Measurements from ENCODE around the gene SEMA5B.

The SEMA5B gene

GRCh38 chr3:123028233-123028828 is 768 bp upstream of the SEMA5B start:
- H3K27ac ChIP-seq = no peak overlapping the region
- H3K36me3 ChIP-seq (ENCODE audit: insufficient read depth) = no peaks in the 10 kb centered on the region
- H4K20me1 ChIP-seq (ENCODE audit: insufficient read depth) = no peaks in the 10 kb centered on the region
- H3K4me3 ChIP-seq (IDR thresholded peaks at IDR 0.05; ENCODE audit: insufficient read depth, low read depth, low read length) = peak overlapping the region; percentile 69
- peak overlapping the region; percentile 88 for H2AFZ ChIP-seq (ENCODE audit: low read depth)
- TF ChIP-seq, protein P1, sequence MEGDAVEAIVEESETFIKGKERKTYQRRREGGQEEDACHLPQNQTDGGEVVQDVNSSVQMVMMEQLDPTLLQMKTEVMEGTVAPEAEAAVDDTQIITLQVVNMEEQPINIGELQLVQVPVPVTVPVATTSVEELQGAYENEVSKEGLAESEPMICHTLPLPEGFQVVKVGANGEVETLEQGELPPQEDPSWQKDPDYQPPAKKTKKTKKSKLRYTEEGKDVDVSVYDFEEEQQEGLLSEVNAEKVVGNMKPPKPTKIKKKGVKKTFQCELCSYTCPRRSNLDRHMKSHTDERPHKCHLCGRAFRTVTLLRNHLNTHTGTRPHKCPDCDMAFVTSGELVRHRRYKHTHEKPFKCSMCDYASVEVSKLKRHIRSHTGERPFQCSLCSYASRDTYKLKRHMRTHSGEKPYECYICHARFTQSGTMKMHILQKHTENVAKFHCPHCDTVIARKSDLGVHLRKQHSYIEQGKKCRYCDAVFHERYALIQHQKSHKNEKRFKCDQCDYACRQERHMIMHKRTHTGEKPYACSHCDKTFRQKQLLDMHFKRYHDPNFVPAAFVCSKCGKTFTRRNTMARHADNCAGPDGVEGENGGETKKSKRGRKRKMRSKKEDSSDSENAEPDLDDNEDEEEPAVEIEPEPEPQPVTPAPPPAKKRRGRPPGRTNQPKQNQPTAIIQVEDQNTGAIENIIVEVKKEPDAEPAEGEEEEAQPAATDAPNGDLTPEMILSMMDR (conservative IDR thresholded peaks at IDR 0.05; ENCODE audit: low read depth, low read length) = peak; percentile 70; the same call in 1 of the 2 replicates
- peaks cover 4% of the 10 kb centered on the region for H3K4me1 ChIP-seq (ENCODE audit: low read depth, poor library complexity, severe bottlenecking)
- peak overlapping the region; percentile 89 for H3K4me2 ChIP-seq
- H3K27me3 ChIP-seq (ENCODE audit: insufficient read depth, low read depth) = peaks cover 5% of the 10 kb centered on the region; the same call in 1 of the 2 replicates
- no peaks in the 10 kb centered on the region for H3K79me2 ChIP-seq (ENCODE audit: insufficient read depth, low read depth)
- peak overlapping the region; percentile 26; the same call in 1 of the 2 replicates for H3K9ac ChIP-seq

DNA sequence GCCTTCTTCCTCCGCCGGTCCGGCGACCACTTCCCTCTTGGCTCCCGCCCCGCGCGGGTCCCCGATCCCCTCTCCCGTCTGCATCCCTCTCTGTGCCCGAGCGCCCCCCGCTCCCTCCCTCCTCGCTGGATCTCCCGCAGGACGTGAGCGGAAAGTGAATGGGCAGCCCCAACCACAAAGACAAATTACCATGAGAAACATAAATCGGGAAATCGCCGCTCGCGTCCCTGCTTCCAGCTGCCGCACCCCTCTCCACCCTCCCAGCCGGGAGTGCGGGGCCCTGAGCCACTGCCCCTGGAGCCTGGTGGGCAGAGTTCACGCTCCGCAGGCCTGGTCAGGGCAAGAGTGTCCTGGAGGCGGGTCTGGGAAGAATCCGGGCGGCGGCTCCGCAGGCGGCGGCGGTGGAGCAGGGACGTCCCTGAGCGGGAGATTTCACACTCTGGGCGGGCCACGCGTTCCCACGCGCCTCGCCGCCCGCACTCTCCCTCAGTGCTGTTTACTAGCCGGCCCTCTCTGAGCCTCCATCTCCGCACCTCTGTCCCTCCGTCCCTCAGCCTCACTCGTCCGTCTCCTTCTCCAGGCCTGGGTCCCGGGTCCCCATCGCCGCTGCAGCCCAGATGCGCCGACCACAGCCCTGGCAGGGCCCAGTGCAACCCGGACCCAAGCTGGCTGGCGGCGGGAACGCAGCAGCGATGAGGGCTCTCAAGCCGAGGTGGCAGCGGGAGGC is 835 bp downstream of the SEMA5B start:
- H4K20me1 ChIP-seq (ENCODE audit: insufficient read depth) = no peaks in the 10 kb centered on the region
- peaks cover 4% of the 10 kb centered on the region for H3K4me1 ChIP-seq (ENCODE audit: low read depth, poor library complexity, severe bottlenecking)
- H3K79me2 ChIP-seq (ENCODE audit: insufficient read depth, low read depth) = no peaks in the 10 kb centered on the region
- peak overlapping the region; percentile 88 for H2AFZ ChIP-seq (ENCODE audit: low read depth)
- H3K4me2 ChIP-seq = peak overlapping the region; percentile 89
- H3K36me3 ChIP-seq (ENCODE audit: insufficient read depth) = no peaks in the 10 kb centered on the region
- no peak overlapping the region for H3K27ac ChIP-seq
- peaks cover 5% of the 10 kb centered on the region; the same call in 1 of the 2 replicates for H3K27me3 ChIP-seq (ENCODE audit: insufficient read depth, low read depth)
- H3K4me3 ChIP-seq (IDR thresholded peaks at IDR 0.05; ENCODE audit: insufficient read depth, low read depth, low read length) = no peak overlapping the region
- no peak overlapping the region for H3K9ac ChIP-seq
- TF ChIP-seq, protein P1 (conservative IDR thresholded peaks at IDR 0.05; ENCODE audit: low read depth, low read length) = no peak

- no peaks in the 10 kb centered on the region for H3K36me3 ChIP-seq (ENCODE audit: insufficient read depth)
- TF ChIP-seq, protein P1 (conservative IDR thresholded peaks at IDR 0.05; ENCODE audit: low read depth, low read length) = no peak
- H3K9ac ChIP-seq = no peak overlapping the region
- no peak overlapping the region for H3K4me3 ChIP-seq (IDR thresholded peaks at IDR 0.05; ENCODE audit: insufficient read depth, low read depth, low read length)
- peaks cover 4% of the 10 kb centered on the region for H3K4me1 ChIP-seq (ENCODE audit: low read depth, poor library complexity, severe bottlenecking)
- no peaks in the 10 kb centered on the region for H4K20me1 ChIP-seq (ENCODE audit: insufficient read depth)
- H3K27me3 ChIP-seq (ENCODE audit: insufficient read depth, low read depth) = peaks cover 5% of the 10 kb centered on the region; the same call in 1 of the 2 replicates
- H3K4me2 ChIP-seq = no peak overlapping the region
- no peak overlapping the region for H3K27ac ChIP-seq
- H3K79me2 ChIP-seq (ENCODE audit: insufficient read depth, low read depth) = no peaks in the 10 kb centered on the region
- no peak overlapping the region for H2AFZ ChIP-seq (ENCODE audit: low read depth)
These were observed 1.7 kb downstream of the SEMA5B start for GRCh38 chr3:123025642-123026521.

DNA sequence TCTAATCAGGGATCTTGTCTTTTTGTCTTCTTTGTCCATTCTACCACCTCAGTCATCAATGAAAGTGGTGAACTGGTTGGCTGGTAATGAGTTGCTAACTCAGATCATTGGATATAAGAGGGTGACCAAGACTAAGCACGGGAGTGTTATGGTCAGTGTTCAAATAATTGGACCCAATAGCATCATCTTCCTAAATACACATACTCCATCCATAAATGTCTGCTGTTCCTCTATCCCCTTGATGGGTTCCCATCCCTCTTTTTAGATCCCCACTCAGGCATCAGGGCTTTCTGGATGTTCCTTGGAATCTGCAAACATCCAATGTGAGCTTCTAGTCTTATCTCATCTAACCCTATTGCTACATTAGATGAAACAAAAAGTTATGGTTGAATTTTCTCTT is 3.5 kb downstream of the SEMA5B start:
- no peaks in the 10 kb centered on the region for H4K20me1 ChIP-seq (ENCODE audit: insufficient read depth)
- H3K36me3 ChIP-seq (ENCODE audit: insufficient read depth) = no peaks in the 10 kb centered on the region
- H3K4me3 ChIP-seq (IDR thresholded peaks at IDR 0.05; ENCODE audit: insufficient read depth, low read depth, low read length) = no peak overlapping the region
- no peak overlapping the region for H2AFZ ChIP-seq (ENCODE audit: low read depth)
- H3K27ac ChIP-seq = no peak overlapping the region
- peaks cover 4% of the 10 kb centered on the region for H3K4me1 ChIP-seq (ENCODE audit: low read depth, poor library complexity, severe bottlenecking)
- H3K4me2 ChIP-seq = no peak overlapping the region
- no peaks in the 10 kb centered on the region for H3K79me2 ChIP-seq (ENCODE audit: insufficient read depth, low read depth)
- peaks cover 5% of the 10 kb centered on the region; the same call in 1 of the 2 replicates for H3K27me3 ChIP-seq (ENCODE audit: insufficient read depth, low read depth)
- TF ChIP-seq, protein P1 (conservative IDR thresholded peaks at IDR 0.05; ENCODE audit: low read depth, low read length) = no peak
- no peak overlapping the region for H3K9ac ChIP-seq

All from KMS-11 (cell line).